ENCODE data around the gene RECK.

DNA sequence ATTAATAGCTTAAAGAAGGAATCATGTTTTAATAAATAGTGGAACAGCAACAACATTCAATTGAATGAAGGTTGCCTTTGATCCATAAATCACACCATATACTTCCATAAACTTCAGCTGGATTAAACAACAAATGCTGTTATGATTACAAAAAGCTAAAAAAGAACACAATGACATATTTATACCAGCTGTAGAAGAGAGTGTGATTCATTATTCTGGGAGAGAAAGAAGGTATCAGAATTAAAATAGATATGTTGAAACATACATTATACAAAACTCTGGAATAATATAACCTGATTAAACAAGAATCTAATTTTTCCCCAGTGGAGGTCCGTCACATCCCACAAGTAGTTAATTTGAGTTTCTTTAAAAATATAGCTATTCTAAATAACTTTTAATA is 7.5 kb upstream of the RECK start:
- TF ChIP-seq, protein P1, sequence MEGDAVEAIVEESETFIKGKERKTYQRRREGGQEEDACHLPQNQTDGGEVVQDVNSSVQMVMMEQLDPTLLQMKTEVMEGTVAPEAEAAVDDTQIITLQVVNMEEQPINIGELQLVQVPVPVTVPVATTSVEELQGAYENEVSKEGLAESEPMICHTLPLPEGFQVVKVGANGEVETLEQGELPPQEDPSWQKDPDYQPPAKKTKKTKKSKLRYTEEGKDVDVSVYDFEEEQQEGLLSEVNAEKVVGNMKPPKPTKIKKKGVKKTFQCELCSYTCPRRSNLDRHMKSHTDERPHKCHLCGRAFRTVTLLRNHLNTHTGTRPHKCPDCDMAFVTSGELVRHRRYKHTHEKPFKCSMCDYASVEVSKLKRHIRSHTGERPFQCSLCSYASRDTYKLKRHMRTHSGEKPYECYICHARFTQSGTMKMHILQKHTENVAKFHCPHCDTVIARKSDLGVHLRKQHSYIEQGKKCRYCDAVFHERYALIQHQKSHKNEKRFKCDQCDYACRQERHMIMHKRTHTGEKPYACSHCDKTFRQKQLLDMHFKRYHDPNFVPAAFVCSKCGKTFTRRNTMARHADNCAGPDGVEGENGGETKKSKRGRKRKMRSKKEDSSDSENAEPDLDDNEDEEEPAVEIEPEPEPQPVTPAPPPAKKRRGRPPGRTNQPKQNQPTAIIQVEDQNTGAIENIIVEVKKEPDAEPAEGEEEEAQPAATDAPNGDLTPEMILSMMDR (IDR thresholded peaks at IDR 0.05; ENCODE audit: low read depth, low read length, poor library complexity, severe bottlenecking) = no peak
- no peak for TF ChIP-seq EZH2phosphoT487 (IDR thresholded peaks at IDR 0.05; ENCODE audit: borderline replicate concordance, low read length)

Measured in DOHH2 (cell line).